SK-N-MC (cell line): ENCODE measurements around the gene ZNF740.

Experiments
- EZH2 ChIP-seq: fragments of 200-600 bp; sonication (generic); IDR thresholded peaks from one replicate; pipeline ENCODE4 v1.6.1; 2017; ENCODE audit warnings: antibody characterized with exemption
- FOXP2 ChIP-seq: optimal IDR thresholded peaks from 2 replicates; pipeline ENCODE3; 2011; ENCODE audit warnings: mild to moderate bottlenecking, moderate library complexity; ENCODE audit not compliant: insufficient read depth; ENCODE audit errors: extremely low read length, control extremely low read depth
- POLR2AphosphoS5 ChIP-seq: IDR thresholded peaks from 2 replicates; pipeline ENCODE4 v1.6.1; 2012; ENCODE audit warnings: mild to moderate bottlenecking, low read depth, low read length, borderline replicate concordance

- TF ChIP-seq POLR2AphosphoS5 (no peak), EZH2 (no peak), FOXP2 (no peak)
Measured at GRCh38 chr12:53160673-53161072, 19.8 kb upstream of the ZNF740 start.
